A673 (cell line): Measurements from ENCODE around the gene TSHZ2. TPM values are rescaled to one million over a fixed set of nuclear protein-coding genes. Genes with fewer than 3 reads are reported as not detected.

Experiments
- BruUV-seq: library from RNA; stranded (reverse); fragments of 400-500 nt; replicated peaks from 2 replicates; lab custom pipeline; 2021; lab: Mats Ljungman, UMichigan
- CTCF ChIA-PET: fragments of 300-600 bp; sonication (Branson Sonifier 250); formaldehyde crosslinking; loops from one replicate; lab custom pipeline; 2022; ENCODE audit warnings: antibody characterized with exemption; lab: Charles Lee
- POLR2A ChIA-PET: fragments of 300-600 bp; sonication (Branson Sonifier 250); formaldehyde crosslinking; loops from one replicate; lab custom pipeline; 2022; ENCODE audit warnings: antibody characterized with exemption; ENCODE audit not compliant: low non-redundant PET; lab: Charles Lee
- DNase-seq: peaks from one replicate; pipeline ENCODE4 v3.0.0-alpha.2; 2015; ENCODE audit warnings: low spot score
- H3K27ac ChIP-seq: fragments of 200-600 bp; sonication (generic); 2 replicates; pipeline ENCODE4 v1.5.1; 2016; ENCODE audit warnings: mixed run types, low read depth, mild to moderate bottlenecking, mixed read lengths, antibody characterized with exemption, low read length; ENCODE audit not compliant: poor library complexity, severe bottlenecking
- H3K27me3 ChIP-seq: fragments of 200-600 bp; sonication (generic); replicated peaks from 2 replicates; pipeline ENCODE4 v1.6.1; 2017; ENCODE audit warnings: mixed run types, low read depth, mild to moderate bottlenecking, mixed read lengths, antibody characterized with exemption, low read length; ENCODE audit not compliant: insufficient read depth, poor library complexity
- H3K36me3 ChIP-seq: fragments of 200-600 bp; sonication (generic); 2 replicates; pipeline ENCODE4 v1.6.1; 2016; ENCODE audit warnings: mixed run types, mild to moderate bottlenecking, mixed read lengths, antibody characterized with exemption, low read length; ENCODE audit not compliant: insufficient read depth, poor library complexity, severe bottlenecking
- H3K4me1 ChIP-seq: fragments of 200-600 bp; sonication (generic); 2 replicates; pipeline ENCODE4 v1.6.1; 2017; ENCODE audit warnings: mixed run types, mild to moderate bottlenecking, mixed read lengths, antibody characterized with exemption, low read length; ENCODE audit not compliant: insufficient read depth, poor library complexity, severe bottlenecking
- H3K4me3 ChIP-seq: fragments of 200-600 bp; sonication (generic); 2 replicates; pipeline ENCODE4 v1.5.1; 2016; ENCODE audit warnings: low read depth, mixed run types, mild to moderate bottlenecking, mixed read lengths, low read length; ENCODE audit not compliant: poor library complexity, severe bottlenecking
- H3K9me3 ChIP-seq: fragments of 200-600 bp; sonication (generic); 2 replicates; pipeline ENCODE4 v1.6.1; 2016; ENCODE audit warnings: mixed run types, low read depth, mild to moderate bottlenecking, mixed read lengths, antibody characterized with exemption, low read length; ENCODE audit not compliant: poor library complexity, severe bottlenecking
- CTCF ChIP-seq: fragments of 300-800, 200-600 bp; sonication (generic); conservative IDR thresholded peaks from 2 replicates; pipeline ENCODE4 v1.5.1; 2017; ENCODE audit warnings: low read depth, mild to moderate bottlenecking, antibody characterized with exemption, low read length, moderate library complexity, mixed read lengths
- EZH2 ChIP-seq: fragments of 200-600 bp; sonication (generic); IDR thresholded peaks from 2 replicates; pipeline ENCODE4 v1.6.1; 2017; ENCODE audit warnings: borderline replicate concordance, low read depth, mild to moderate bottlenecking, mixed read lengths, antibody characterized with exemption, low read length; ENCODE audit not compliant: poor library complexity, severe bottlenecking
- intact Hi-C: fragments of 100-400 bp; cut with micrococcal nuclease; formaldehyde crosslinking; loops from one replicate; pipeline ENCODE4 v1.10.0; 2022; ENCODE audit not compliant: unreplicated experiment
- total RNA-seq: library from RNA; stranded (reverse); gene quantifications from 2 replicates; pipeline ENCODE4 v1.2.3, GENCODE V29; 2021

TSHZ2 gene
- total RNA-seq, 1 experiment from 2014 or later: 4.1 TPM

- no peak for TF ChIP-seq CTCF
- Histone ChIP-seq H3K27ac (no peak overlapping the region), H3K36me3 (no peaks in the 10 kb centered on the region), H3K27me3 (no peaks in the 10 kb centered on the region), H3K9me3 (no peaks in the 10 kb centered on the region), H3K4me3 (no peak overlapping the region), H3K4me1 (peaks cover 19% of the 10 kb centered on the region)
- CTCF ChIA-PET: interaction anchor here (0.8 kb wide), 1 partner anchor 393 kb away, joined by 3 read pairs; no protein-coding TSS in a partner anchor
- POLR2A ChIA-PET: no interaction called here
- intact Hi-C loops: loop anchor here (10.0 kb wide), 1 partner anchor 330 kb away; no protein-coding TSS in a partner anchor
- DNase-seq: no peak
- BruUV-seq: no TSS peak
Measured at GRCh38 chr20:53154540-53154939, 182.4 kb downstream of the TSHZ2 start.

DNA sequence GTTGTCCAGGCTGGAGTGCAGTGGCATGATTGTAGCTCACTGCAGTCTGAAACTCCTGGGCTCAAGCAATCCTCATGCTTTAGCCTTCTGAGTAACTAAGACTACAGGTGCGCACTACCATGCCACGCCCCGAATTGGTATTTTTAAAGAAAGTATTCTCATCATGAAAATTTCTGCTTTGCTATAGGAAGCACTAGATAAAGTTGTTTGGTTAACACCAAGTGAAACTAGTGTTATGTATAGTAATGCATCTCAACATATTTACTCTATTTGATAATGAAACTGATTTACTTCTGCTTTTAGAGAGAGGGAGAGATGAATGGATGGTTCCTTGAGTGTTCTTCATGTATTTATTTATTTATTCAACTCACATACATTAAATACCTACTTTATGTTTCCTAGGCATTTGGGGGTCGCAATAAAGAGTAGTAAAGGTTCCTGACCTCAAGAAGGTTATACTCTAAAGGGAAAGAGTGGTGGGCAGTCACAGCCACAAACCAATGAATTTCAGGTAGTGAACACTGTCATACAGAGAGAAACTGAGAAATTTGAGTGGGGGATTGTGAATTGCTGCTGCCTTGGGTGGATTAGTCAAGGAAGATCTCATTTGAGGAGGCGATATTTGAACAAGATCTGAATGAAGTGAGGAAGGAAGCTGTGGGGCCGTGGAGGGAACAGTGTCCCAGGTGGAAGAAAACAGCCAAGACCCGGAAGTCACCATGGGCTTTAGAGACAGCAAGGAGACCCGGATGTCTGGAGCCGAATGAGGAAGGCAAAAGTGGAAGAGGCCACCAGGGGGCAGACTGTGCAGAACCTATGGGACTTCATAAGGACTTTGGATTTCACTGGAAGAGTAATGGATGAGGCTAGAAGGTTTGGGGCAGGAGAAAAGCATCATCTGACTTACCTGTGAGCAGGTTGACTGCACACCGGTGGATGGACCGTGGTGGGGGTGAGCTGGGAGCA is 185.6 kb downstream of the TSHZ2 start:
- no TSS peak for BruUV-seq
- Histone ChIP-seq H3K36me3 (no peaks in the 10 kb centered on the region), H3K9me3 (no peaks in the 10 kb centered on the region), H3K4me1 (peaks cover 8% of the 10 kb centered on the region), H3K27ac (no peak overlapping the region), H3K27me3 (no peaks in the 10 kb centered on the region), H3K4me3 (no peak overlapping the region)
- DNase-seq: peak; percentile 77
- TF ChIP-seq CTCF (peak; percentile 76), EZH2 (no peak)
- ChIA-PET CTCF (interaction anchor here (0.7 kb wide), 1 partner anchor 1582 kb away, joined by 3 read pairs; no protein-coding TSS in a partner anchor), POLR2A (interaction anchor here (0.6 kb wide), 1 partner anchor 345 kb away, joined by 12 read pairs; no protein-coding TSS in a partner anchor)
- intact Hi-C loops: loop anchor here (10.0 kb wide), 1 partner anchor 333 kb away; no protein-coding TSS in a partner anchor

DNA sequence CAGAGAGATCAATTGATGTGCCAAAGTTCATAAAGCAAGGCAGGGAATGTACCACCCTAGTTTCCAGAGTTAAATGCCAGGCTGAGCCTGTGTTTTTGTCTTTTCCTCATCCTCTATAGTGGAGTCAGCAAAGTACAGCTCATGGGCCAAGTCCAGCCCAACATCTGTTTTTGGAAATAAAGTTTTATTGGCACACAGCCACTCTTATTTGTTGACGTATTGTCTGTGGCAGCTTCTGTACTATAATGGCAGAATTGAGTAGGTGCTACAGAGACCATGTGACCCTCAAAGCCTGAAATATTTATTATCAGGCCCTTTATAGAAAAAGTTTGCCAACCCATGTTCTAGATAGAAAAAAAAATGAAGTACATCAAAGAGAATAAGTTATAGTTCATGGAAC is 187.0 kb downstream of the TSHZ2 start:
- Histone ChIP-seq H3K36me3 (no peaks in the 10 kb centered on the region), H3K4me3 (no peak overlapping the region), H3K4me1 (peaks cover 12% of the 10 kb centered on the region), H3K9me3 (no peaks in the 10 kb centered on the region), H3K27me3 (no peaks in the 10 kb centered on the region), H3K27ac (no peak overlapping the region)
- CTCF ChIA-PET: no interaction called here
- intact Hi-C loops: loop anchor here (10.0 kb wide), 1 partner anchor 334 kb away; no protein-coding TSS in a partner anchor
- DNase-seq: no peak
- TF ChIP-seq EZH2 (no peak), CTCF (no peak)
- no TSS peak for BruUV-seq
- POLR2A ChIA-PET: no interaction called here
